KOPT-K1 (cell line): Measurements from ENCODE around the gene LUZP1.
"Not testable (repeated sequence)": the region's sequence is repeated elsewhere in the genome, so short reads cannot be mapped to it uniquely, and the experiment has no call there.

Experiments used
- H3K27ac ChIP-seq: fragments of 200-600 bp; sonication (generic); 2 replicates; pipeline ENCODE4 v1.5.1; 2016; ENCODE audit warnings: antibody characterized with exemption, mild to moderate bottlenecking, low read depth, low read length; ENCODE audit not compliant: poor library complexity, severe bottlenecking
- H3K36me3 ChIP-seq: fragments of 200-600 bp; sonication (generic); 2 replicates; pipeline ENCODE4 v1.5.1; 2017; ENCODE audit warnings: antibody characterized with exemption, mild to moderate bottlenecking, low read length, moderate library complexity; ENCODE audit not compliant: insufficient read depth
- H3K9me3 ChIP-seq: fragments of 200-600 bp; sonication (generic); 2 replicates; pipeline ENCODE4 v1.5.1; 2017; ENCODE audit warnings: antibody characterized with exemption, low read length, mild to moderate bottlenecking; ENCODE audit not compliant: insufficient read depth, poor library complexity, severe bottlenecking

Gene LUZP1

DNA sequence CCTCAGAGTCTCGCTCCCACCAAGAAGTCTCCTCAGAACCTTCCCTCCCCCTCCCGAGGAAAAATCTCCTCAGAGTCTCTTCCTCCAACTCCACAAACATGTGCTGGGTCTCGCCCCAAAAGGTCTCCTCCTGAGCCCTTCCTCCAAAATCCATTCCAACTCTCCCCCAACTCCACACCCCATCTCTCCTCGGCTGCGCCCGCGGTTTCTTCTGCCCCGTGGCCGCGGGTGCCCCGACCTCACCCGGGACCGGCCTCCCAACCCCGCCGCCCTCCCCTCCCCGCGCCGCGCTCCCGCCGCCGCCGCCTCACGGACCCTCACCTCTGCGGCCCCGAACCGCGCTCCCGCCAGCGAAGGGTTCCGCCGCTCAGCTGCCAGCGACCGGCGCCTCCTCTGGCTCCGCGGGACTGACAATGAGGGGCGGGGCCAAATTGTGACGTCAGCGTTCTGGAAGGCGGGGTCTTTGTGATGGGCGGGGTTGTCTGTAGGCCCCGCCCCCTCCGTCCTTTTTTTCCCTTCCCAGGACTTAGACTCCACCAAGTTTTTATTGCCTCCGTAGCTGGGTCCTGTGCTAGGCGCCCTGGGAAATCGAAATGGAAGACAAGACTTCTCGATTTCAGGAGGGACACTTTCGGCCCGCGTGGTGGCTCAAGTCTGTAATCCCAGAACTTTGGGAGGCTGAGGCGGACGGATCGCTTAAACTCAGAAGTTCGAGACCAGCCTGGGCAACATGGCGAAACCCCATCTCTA lies at the start of gene LUZP1:
TSS of gene LUZP1 (minus strand) at position 412 of the 750 bp plus-strand sequence.
- H3K27ac ChIP-seq, result peak within 1 kb of the TSS; percentile 73
- no peaks in the 10 kb centered on the region for H3K9me3 ChIP-seq
- H3K36me3 ChIP-seq, result no peaks in the 10 kb centered on the region

DNA sequence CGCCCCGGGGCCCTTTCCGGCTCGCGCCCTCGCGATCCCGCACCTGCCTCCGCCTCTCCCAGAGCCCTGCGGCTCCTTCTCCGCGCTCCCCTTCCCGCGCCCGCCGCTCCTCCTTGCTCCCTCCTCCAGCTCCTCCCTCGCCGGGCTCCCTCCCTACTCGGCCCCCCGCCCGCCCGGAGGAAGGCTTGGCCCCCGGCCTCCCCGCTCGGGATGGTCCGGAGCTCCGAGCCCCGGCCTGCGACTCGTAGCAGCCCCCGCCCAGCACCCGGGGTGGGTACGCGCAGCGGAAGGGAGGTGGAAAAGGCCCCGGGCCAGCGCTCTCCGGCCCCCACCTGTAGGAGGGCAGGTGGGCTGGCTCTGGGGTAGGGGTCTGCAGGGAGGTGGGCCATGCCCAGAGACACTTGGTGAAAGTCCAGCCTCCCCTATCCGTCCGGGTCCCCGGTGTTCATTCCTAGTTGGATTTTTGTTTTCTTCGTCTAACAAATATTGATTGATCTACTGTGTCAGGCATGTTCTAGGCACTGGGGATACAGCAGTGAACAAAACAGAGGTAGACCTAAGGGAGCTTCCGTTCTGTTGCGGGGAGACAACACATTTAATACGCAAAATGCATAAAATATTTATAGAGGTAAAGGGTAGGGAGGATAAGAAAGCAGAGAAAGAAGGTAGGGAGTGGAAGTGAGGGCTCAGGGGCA lies 48.9 kb upstream of the LUZP1 start, which contains the start of gene HTR1D:
TSS of gene HTR1D (minus strand) at position 82 of the 695 bp plus-strand sequence. CDS start 23,283 bp downstream, outside the sequence.
- Histone ChIP-seq H3K36me3 (no peaks in the 10 kb centered on the region), H3K27ac (no peak within 1 kb of the TSS), H3K9me3 (no peaks in the 10 kb centered on the region)

- Histone ChIP-seq H3K9me3 (no peaks in the 10 kb centered on the region), H3K27ac (no peak overlapping the region)
Observed at GRCh38 chr1:23216771-23217420, 48.2 kb upstream of the LUZP1 start.

DNA sequence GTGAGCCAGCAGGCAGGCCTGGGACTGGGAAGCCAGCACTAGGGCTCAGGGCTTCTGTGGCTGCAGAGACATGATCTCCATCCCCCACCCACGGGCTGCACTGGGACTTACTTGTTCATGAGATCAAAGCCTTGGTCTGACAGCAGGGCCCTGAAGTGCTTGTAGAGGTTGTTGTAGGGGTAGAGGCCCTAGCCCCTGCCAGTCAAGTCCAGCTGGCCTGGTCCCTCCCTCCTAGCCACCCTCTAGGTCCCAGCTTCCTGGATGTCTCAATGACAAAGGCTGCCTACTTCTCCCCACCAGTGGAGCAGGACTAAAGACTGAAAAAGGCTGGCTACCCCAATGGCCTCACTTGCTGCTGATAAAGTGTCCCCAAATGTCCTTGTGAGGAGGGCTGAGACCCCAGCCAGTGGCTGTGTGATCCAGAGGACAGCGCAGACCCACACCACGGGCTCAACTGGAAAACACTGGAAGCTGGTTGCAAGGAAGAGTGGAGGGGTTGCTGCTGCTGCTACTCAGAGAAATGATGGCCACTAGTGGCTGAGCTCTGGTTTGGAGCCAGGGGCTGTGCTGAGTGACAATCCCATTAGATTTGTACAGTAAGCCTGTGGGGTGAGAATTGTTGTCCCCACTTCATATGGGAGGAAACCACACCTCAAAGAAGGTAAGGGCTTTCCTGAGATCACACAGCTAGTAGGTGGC lies 47.2 kb upstream of the LUZP1 start:
- H3K27ac ChIP-seq, result no peak overlapping the region
- H3K36me3 ChIP-seq, result no peaks in the 10 kb centered on the region
- no peaks in the 10 kb centered on the region for H3K9me3 ChIP-seq

More at GRCh38 chr1:23216771-23217420, 48.2 kb upstream of the LUZP1 start:
- H3K36me3 ChIP-seq, result no peaks in the 10 kb centered on the region

DNA sequence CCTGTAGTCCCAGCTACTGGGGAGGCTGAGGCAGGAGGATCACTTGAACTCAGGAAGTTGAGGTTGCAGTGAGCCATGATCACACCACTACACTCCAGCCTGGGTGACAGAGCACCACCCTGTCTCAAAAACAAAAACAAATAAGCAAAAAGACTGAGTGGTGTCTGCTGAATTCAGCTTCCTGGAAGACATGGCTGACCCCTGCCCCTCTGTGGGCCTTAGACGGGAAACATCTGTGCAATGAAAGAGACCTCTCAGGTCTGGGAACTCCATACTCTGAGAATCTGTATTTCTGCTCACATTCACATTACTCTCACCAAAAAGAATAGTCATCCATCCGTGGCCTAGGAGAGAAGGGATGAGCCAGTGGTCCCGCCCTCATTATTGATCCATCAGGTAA lies 46.6 kb upstream of the LUZP1 start:
- no peaks in the 10 kb centered on the region for H3K9me3 ChIP-seq
- no peak overlapping the region for H3K27ac ChIP-seq
- H3K36me3 ChIP-seq, result no peaks in the 10 kb centered on the region

- no peaks in the 10 kb centered on the region for H3K36me3 ChIP-seq
- H3K9me3 ChIP-seq, result no peaks in the 10 kb centered on the region
- H3K27ac ChIP-seq, result no peak overlapping the region
Observed at GRCh38 chr1:23214640-23215039, 46.0 kb upstream of the LUZP1 start.

DNA sequence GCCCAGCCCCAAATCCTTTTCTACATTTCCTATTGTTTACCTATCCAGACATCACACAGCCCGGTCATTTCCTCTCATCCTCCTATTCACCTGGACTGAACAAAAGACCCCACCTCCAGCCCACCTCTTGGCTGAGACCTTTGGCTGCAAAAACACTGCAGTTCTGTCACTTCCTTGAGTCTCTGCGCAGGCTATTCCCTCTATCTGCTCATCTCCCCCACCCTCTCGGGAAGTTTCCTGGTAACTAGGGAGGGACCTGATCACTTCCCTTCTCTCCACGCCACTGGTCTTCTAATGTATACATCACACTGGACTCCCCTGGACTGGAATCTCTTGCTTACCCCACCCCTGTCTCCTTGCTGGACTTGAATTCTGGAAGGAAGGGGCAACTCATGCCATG lies 43.3 kb upstream of the LUZP1 start:
- H3K36me3 ChIP-seq, result no peaks in the 10 kb centered on the region
- no peak overlapping the region for H3K27ac ChIP-seq
- H3K9me3 ChIP-seq, result no peaks in the 10 kb centered on the region

GRCh38 chr1:23210963-23211362 lies 42.3 kb upstream of the LUZP1 start:
- Histone ChIP-seq H3K36me3 (no peaks in the 10 kb centered on the region), H3K27ac (no peak overlapping the region), H3K9me3 (no peaks in the 10 kb centered on the region)

DNA sequence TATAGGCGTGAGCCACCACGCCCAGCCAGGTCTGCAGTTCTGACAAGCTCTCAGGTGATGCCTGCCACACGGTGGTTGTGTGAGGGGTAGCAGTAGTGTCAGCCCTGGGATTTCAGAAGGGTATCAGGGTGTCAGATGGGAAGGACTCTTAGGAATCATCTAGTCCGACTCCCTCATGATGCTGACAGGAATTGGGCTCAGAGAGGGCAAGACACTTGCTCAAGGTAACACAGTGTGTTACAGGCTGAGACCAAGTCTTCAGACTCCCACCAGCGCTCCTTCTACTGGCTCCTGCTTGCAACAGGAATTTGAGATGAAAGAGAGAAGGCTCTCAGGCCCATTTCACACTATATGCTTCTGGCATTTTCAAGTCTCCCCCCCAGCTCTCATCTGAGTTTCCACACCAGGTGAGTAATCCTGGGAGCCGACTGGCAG lies 41.7 kb upstream of the LUZP1 start:
- H3K36me3 ChIP-seq, result no peaks in the 10 kb centered on the region
- H3K27ac ChIP-seq, result no peak overlapping the region
- no peaks in the 10 kb centered on the region for H3K9me3 ChIP-seq

DNA sequence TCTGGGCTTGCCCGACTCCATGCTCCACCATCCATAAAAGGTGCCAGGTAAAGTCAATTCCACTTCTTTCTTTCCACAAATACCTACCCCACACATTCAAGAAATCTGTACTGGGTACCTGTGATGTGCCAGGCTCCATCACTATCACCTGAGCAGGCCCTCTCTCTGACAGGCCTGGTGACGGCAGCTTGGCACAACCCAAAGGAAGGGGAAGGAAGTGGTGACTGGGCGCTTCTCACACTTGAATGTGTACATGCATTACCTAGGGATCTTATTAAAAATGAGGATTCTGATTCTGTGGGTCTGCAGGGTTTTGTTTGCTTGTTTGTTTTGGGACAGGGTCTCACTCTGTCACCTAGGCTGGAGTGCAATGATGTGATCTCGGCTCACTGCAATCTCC lies 41.1 kb upstream of the LUZP1 start:
- Histone ChIP-seq H3K36me3 (no peaks in the 10 kb centered on the region), H3K27ac (no peak overlapping the region), H3K9me3 (no peaks in the 10 kb centered on the region)

GRCh38 chr1:23208527-23208926 lies 39.9 kb upstream of the LUZP1 start:
- Histone ChIP-seq H3K9me3 (peaks cover 4% of the 10 kb centered on the region), H3K27ac (no peak overlapping the region), H3K36me3 (no peaks in the 10 kb centered on the region)

DNA sequence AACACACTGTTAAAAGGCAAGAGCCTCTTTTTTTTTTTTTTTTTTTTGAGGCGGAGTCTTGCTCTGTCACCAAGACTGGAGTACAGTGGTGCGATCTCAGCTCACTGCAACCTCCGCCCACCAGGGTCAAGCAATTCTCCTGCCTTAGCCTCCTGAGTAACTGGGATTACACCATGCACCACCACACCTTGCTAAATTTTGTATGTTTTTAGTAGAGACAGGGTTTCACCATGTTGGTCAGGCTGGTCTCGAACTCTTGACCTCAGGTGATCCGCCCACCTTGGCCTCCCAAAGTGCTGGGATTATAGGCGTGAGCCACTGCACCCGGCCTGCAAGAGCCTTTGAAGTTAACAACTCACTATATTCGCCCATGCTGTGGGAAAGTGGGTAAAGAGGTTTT lies 39.1 kb upstream of the LUZP1 start:
- not testable (repeated sequence) for H3K27ac ChIP-seq, H3K36me3 ChIP-seq, H3K9me3 ChIP-seq

- no peak overlapping the region for H3K27ac ChIP-seq
- H3K36me3 ChIP-seq, result no peaks in the 10 kb centered on the region
- H3K9me3 ChIP-seq, result peaks cover 4% of the 10 kb centered on the region
Observed at GRCh38 chr1:23202263-23202749, 33.6 kb upstream of the LUZP1 start.

DNA sequence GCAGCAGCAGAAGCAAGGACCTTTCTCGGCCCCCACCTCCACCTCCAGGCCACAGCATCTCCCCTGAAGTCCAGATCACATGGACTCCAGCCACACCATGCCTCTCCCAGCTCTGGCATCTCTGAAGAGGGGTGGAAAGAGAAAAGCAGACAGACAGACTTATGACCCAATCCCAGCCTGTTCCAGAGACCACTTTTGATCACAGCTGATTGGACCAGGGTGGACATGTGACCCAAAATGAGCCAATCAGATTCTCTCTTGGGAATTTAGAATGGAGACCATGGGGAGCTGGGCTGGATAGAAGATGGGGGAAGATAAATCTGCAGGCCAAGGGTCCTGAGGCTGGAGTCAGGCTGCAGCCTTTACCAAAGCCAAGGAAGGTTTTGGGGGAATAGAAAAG lies 32.2 kb upstream of the LUZP1 start:
- no peaks in the 10 kb centered on the region for H3K36me3 ChIP-seq
- peaks cover 4% of the 10 kb centered on the region for H3K9me3 ChIP-seq
- no peak overlapping the region for H3K27ac ChIP-seq

- Histone ChIP-seq H3K36me3 (no peaks in the 10 kb centered on the region), H3K27ac (no peak overlapping the region), H3K9me3 (no peaks in the 10 kb centered on the region)
Observed at GRCh38 chr1:23198373-23198772, 29.7 kb upstream of the LUZP1 start.
